Bone marrow (tissue), 2 donors: Measurements from ENCODE around the gene DNAH10.
"Not testable (repeated sequence)": the region's sequence is repeated elsewhere in the genome, so short reads cannot be mapped to it uniquely, and the experiment has no call there.

Source experiments
- DNase-seq, 2 donors: peaks; one replicate each; lab custom pipeline; 2025; lab: John Stamatoyannopoulos, UW

DNAH10 gene

DNA sequence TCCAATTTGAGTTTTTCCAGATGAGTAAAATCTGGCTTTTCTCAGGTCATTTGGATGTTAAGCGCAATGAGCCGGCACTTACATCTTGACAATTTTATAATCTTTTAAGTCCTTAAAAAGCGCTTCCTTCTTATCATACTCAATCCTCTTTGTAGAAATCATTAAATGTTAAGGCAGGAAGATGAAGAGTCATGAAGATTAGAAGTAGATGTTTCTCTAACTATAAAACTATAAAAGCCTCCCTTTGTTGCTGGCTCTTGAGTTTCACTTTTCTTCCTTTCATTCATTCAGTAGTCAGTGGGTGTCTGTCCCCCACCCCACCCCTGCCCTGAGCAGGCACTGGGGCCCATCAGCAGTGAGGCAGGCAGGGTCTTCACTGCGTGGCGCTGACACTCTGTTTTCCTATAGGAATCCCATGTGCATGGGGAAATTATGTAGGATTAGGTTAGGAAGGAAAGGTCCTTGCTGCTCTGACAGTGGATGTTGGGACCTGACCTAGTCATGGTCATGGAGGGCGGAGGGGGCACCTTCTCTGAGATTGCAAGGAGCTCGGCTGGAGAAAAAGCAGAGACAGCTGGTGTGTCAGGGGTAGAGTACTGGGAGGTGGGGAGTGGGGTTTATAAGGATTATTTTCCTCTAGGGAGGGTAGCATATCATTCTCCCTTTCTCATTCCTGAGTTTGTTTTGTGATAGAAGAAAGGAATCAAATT, 144.8 kb downstream of the DNAH10 start:
- no peak for DNase-seq

DNA sequence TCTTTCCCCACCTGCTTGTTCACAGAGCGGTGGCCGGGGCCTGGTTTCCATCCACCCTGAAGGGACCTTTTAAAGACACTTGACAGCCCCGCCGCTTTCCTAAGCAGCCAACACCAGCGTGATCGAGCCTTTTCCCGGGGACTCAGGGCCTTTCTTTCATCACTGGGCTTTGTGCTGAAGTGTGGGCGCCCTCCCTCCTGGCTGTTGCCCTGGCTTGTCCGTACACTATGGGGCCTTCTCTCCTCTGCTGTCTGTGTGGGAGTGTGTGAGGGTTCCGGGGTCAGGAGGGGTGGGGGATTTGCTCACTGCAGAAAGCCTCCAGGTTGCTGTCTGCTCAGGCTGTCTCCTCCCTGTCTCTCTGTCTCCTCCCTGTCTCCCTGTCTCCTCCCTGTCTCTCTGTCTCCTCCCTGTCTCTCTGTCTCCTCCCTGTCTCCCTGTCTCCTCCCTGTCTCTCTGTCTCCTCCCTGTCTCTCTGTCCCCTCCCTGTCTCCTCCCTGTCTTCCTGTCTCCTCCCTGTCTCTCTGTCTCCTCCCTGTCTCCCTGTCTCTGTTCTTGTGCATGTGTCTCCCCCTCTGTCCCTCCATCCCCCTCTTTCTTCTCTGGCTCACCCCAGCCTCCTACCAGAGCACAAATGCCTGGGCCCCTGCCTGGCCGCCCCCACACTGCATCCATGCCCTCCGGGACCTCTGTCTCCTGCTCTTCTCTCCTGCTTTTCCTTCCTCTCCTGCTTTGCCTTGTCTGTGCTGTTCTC, 145.8 kb downstream of the DNAH10 start:
- no peak for DNase-seq

DNA sequence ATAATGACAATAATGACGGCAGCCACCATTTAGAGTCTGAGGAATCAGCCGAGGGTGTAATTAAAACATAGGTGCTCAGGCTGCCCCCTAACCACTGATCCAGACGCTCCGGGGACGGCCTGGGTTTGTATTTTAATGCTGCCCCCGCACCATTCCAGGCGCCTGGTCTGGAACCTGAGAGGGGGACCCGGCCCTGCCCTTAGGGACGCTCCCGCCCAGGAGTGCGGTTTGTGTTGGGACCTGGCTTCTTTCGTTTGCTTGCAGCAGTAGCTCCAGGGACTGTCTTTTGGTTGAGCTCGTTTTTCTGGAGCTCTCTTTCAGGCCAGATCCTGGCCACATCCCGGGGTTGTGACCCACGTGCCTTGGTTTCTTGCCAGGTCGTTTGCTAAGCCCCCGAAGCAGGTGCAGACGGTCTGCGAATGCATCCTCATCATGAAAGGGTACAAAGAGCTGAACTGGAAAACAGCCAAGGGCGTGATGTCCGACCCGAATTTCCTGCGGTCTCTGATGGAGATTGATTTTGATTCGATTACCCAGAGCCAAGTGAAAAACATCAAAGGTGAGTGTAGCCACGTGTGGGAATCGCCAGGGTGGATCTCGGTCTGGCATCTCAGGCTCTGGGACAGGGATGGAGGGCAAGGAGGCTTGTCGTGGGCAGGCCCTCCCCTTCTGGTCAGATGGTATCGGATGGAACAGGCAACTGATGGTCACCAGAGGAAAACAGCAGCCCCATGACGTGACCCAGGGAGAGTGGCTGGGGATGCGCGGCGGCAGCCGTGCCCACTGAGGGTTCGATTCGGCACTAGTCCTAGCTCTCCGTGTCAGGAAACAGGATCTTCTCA, 147.0 kb downstream of the DNAH10 start:
- DNase-seq: no peak

DNA sequence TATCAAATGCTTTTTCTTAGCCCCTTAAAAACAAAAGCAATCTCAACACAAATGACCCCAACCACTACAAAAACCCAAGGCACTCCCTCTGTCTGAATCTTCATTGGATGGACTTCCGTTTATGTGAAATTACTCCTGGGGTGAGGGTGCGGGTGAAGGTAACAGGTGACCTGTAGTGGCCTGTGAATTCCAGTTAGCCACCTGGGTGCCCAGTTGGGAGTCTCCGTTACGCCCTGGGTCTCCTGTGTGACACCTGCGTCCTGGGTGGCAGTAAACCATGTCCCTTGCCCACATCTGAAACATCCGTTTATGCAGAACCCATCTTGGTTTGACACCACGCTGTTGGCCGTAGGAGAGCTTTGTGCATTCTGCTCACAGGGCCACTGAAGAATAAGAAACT, 148.0 kb downstream of the DNAH10 start:
- DNase-seq: no peak

DNA sequence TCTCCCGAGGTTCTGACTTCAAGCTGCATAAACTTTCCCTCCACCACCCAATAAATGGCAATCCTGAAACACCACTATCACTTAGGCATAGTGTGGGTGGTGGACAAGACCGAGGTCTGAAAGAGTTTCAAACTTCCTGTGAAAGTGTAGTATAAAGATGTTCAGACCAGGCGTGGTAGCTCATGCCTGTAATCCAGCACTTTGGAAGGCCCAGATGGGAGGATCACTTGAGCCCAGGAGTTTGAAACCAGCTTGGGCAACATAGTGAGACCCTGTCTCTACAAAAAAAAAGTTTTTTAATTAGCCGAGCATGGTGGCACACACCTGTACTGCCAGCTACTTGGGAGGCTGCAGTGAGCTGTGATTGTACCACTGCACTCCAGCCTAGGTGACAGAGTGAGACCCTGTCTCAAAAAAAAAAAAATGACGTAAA, 148.7 kb downstream of the DNAH10 start:
- no peak for DNase-seq

DNA sequence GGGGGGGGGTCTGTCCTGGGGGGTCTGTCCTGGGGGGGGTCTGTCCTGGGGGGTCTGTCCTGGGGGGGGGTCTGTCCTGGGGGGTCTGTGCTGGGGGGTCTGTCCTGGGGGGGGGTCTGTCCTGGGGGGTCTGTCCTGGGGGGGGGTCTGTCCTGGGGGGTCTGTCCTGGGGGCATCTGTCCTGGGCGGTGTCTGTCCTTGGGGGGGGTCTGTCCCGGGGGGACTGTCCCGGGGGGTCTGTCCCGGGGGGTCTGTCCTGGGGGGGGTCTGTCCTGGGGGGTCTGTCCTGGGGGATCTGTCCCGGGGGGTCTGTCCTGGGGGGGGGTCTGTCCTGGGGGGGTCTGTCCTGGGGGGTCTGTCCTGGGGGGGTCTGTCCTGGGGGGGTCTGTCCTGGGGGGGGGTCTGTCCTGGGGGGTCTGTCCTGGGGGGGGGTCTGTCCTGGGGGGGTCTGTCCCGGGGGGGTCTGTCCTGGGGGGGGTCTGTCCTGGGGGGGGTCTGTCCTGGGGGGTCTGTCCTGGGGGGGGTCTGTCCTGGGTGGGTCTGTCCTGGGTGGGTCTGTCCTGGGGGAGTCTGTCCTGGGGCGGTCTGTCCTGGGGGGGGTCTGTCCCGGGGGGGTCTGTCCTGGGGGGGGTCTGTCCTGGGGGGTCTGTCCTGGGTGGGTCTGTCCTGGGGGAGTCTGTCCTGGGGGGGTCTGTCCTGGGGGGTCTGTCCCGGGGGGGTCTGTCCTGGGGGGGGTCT, 149.7 kb downstream of the DNAH10 start:
- DNase-seq: not testable (repeated sequence)

DNA sequence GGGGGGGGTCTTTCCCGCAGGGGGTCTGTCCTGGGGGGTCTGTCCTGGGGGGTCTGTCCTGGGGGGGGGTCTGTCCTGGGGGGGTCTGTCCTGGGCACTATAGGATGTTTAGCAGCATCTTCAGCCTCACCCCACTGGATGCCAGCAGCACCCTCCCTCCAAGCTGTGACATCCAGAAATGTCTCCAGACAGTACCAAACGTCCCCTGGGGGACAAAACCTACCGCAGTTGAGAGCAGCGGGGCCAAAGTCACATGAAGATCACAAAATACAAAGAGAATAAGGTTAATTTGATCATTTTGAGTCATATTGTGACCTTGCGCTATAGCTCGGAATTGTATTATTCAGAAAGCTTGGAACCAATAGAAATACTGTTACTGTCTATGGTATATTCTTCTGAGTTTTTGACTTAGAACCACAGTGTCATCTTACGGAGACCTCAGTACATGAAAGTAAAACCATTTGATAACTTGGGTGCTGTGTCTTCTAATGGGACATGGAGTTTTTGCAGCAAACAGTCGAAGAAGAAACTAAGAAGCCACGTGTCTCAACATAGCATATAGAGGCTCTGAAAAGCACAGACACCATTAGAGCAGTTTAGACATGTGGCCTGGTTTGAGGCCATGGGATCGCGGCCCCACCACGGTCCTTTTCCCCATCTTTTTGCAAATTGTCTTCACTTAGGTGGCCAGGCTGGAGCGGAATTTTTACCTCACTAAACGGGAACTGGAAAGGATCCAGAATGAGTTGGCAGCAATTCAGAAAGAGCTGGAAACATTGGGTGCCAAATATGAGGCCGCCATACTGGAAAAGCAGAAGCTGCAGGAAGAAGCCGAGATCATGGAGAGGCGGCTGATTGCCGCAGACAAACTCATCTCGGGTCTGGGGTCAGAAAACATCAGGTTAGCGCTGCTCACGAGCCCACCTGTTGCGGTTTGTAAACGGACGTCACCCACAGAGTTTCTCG, 150.6 kb downstream of the DNAH10 start:
- no peak for DNase-seq

DNA sequence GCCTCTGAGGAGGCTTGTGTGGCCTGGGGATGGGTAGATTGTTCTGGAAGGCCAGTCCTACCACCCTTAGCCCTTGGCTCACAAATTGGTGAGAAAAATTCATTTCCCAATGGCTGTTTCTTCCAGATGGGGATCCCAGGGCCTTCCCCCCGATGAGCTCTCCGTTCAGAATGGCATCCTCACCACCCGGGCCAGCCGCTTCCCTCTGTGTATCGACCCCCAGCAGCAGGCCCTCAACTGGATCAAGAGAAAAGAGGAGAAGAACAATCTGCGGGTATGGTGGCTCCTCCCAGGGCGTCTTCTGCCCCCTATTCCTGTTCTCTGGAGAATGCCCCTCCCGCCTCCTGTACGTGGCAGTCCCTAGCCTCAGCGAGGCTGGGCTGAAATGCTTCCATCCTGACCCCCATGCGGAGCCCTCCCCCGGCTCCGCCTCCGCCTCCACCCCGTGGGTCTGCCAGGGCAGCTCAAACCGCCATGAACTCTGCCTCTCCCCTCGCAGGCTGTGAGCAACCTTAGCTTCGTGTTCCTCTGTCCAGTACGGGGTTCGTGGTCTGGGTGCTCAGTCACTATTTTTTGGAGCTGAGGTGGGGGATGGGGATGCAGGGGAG, 152.7 kb downstream of the DNAH10 start:
- no peak for DNase-seq

DNA sequence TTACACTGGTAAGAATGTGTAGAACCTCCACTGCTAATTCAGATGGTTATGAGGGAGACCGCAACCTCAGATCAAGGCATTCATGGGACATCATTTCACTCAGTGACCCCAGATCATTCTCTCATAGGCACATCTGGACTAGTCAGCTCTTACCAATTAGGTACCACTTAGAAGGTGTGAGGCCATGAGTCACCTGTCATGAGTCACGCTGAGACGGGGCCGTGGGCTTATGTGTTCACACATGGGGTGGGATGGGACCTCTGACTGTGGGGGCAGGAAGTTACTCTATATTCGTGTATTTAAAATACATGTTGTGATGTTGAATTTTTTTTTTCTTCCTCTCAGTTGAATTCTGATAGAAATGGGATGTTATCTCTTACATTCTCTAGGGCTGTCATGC, 154.6 kb downstream of the DNAH10 start:
- no peak for DNase-seq

DNA sequence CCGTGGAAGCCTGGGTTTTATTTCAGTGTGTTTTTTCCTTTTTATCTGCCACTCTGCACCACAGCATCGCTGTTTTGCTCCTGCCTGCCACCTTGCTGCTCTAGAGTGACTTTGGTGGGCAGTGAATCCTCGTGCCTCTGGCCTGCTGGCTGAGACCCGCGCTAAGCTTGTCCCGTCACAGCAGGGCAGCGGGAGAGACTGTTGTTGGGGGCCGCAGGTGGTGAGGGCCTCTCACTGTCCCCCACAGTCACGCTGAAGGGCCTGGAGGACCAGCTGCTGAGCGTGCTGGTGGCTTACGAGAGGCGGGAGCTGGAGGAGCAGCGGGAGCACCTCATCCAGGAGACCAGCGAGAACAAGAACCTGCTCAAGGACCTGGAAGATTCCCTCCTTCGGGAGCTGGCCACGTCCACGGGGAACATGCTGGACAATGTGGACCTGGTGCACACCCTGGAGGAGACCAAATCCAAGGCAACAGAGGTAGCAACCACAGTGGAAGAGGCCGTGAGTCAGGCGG, 155.3 kb downstream of the DNAH10 start:
- no peak for DNase-seq

DNA sequence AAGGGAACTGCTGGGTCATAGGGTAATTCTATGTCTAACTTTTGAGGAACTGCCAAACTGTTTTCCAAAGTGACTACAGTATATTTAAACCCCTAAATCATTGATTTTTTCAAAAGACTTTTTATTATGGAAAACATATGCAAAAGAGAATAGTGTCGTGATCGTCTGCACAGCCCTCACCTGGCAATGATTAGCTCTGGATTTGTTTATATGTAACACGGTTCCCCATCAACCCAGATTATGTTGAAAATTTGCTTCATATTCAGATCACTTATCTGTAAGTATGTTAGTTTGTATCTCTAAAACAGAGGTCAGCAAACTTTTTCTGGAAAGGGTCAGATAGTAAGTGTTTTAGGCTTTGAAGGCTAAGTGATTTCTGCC, 157.9 kb downstream of the DNAH10 start:
- DNase-seq: no peak

DNA sequence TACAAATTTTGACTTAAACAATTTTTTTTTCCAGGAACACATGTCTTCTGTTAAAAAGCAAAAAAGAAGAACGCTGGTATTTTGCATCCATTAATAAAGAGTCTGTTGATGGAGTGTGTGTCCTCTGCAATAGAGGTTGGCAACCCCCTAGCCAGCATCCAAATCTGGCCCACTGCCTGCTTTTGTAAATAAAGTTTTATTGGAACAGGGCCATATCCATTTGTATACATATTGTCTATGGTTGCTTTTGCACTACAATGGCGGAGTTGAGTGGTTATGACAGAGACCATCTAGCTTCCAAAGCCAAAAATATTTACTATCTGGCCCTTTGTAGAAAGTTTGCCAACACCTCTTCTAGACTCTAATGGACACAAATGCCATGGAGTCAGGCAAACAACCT, 160.9 kb downstream of the DNAH10 start:
- no peak for DNase-seq

DNA sequence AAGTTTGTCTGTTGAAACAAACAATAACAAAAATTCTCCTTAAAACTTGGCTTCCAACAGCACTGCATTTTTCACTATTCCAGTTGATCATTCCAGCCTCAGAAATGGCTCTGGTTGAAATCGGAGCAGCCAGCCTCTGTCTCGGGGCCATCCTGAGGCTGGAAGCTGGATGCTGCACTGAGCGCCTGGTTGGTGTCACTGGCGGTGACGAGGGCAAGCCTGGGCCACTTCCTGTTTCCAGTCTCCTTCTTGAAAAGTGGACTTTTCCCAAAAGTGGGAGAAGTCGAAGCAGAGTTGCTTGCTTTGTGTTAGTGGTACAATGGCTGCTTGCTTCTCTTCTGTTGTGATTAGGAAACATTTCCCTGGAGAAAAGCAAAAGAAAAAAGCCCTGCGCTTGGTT, 161.8 kb downstream of the DNAH10 start:
- no peak for DNase-seq

DNA sequence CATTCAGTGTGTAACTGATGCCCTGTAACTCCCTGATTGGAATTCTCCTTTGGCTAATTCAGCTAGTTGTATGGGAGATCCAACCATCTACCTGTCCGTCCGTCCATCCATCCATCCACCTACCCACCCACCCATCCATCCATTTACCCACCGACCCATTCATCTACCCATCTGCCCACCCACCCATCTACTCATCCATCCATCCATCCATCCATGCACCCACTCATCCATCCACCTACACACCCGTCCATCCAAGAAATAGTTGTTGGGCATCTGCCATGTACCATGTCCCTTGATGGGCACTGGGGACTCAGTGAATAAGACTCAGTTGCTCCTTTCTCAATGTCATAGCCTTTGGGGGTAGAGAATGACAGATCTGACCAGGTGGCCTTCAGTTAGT, 162.4 kb downstream of the DNAH10 start:
- no peak for DNase-seq

DNA sequence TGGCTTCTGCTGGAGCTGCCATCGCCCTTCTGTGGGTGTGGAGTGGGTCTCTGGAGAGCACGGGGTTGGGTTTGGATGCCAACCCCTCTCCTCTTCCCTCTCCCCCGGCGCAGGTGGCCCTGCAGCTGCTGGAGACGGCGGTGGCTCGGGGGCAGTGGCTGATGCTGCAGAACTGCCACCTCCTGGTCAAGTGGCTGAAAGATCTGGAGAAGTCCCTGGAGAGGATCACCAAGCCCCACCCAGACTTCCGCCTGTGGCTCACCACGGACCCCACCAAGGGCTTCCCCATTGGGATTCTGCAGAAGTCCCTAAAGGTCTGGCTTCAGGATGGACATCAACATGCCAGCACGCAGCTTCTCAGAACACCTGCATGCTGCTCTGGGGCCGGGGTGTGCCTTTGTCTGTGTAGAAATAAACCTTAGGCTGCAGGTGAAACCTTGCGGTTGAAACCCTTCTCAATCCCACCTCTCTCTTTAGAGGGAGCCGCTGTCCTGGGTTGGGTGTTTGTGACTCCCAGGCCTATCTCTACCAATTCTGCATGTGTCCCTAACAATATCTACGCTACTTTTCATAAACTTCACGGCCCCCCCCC, 166.3 kb downstream of the DNAH10 start:
- no peak for DNase-seq

DNA sequence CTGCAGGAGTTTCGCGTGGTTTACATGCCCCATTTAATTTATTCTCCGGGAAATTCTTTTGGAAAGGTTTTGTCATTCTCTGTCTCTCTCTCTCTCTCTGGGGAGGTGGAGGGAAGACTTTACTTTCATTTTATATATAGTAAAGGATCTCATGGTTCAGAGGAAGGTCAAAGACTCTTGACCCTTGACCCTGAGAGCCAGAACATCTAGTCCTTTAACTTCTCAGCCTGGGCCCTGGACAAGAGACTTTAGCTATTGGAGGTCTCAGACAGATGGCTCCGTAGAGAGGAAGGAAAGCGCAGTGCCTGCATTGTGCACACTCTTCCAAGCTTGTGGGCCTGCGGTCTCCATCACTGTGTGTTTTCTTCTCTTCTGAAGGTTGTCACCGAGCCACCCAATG, 166.8 kb downstream of the DNAH10 start:
- no peak for DNase-seq

DNA sequence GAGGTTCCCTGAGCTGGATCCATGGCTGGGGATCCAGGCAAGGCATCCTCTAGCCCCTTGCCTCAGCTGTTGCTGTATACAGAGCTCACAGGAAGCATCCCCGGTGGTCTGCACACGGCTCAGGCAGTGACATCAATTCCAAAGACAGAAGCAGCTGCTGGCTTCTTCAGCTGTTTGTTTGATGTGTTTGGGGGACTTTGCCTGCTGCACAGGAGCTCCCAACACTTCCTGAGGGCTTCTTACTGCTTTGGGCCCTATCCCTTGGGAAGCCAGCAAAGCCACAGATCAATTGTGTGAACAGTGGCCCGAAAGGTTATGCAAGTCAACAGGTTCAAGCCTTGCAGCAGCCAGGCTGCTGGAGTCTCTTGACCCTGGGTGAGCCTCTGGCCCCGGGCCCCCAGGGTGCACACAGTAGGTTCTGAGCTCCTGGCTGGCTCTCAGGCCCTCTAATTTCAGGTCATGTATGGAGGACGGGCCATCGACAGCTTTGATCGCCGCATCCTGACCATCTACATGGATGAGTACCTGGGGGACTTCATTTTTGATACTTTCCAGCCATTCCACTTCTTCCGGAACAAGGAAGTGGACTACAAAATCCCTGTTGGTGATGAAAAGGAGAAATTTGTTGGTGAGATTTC, 168.0 kb downstream of the DNAH10 start:
- DNase-seq: no peak

DNA sequence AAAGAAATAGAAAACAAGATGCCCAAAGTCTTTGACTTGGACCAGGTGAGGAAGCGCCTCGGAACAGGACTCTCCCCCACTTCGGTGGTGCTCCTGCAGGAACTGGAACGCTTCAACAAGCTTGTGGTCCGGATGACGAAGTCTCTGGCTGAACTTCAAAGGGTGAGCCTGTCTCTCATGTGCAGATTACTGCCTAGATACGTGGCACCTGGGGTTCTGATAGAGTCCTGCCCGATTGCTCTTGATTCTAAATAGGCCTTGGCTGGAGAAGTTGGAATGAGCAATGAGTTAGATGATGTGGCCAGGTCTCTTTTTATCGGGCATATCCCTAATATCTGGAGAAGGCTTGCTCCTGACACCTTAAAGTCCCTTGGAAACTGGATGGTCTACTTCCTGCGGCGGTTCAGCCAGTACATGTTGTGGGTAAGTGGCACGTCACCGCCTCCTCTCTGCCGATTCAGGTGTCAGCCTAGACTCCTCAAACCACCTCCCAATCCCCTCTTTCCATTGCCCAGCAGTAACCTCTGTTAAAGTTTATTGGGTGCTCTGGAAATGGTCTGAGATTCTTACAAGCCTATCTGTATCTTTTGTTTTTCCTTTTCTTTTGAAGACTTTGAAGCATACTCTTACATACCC, 169.7 kb downstream of the DNAH10 start:
- no peak for DNase-seq

DNA sequence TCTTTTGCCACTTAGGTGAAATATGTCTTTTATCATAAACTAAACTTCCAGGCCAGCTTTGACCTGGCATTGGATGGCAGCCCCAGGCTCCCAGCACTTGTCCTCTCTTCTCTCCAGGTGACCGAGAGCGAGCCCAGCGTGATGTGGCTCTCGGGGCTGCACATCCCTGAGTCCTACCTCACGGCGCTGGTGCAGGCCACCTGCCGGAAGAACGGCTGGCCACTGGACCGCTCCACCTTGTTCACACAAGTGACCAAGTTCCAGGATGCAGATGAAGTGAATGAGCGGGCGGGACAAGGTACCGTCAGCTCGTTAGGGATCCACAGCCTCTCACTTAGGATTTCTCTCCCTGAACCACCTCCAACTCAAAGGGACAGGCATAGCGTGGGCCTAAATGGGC, 171.1 kb downstream of the DNAH10 start:
- DNase-seq: no peak
